Choroid plexus epithelial cell (primary cell): Measurements from ENCODE around the gene ZNF512B.

Source experiments
- DNase-seq: peaks from one replicate; pipeline ENCODE4 v3.0.0-alpha.2; 2010; ENCODE audit warnings: low read depth
- H3K4me3 ChIP-seq: 2 replicates; pipeline ENCODE4 v1.5.1; 2011; ENCODE audit warnings: low read depth, mild to moderate bottlenecking, control low read depth, low read length, moderate library complexity
- CTCF ChIP-seq: conservative IDR thresholded peaks from 2 replicates; pipeline ENCODE4 v1.5.1; 2011; ENCODE audit warnings: low read depth, mild to moderate bottlenecking, control low read depth, inconsistent platforms, low read length, moderate library complexity

The ZNF512B gene

DNA sequence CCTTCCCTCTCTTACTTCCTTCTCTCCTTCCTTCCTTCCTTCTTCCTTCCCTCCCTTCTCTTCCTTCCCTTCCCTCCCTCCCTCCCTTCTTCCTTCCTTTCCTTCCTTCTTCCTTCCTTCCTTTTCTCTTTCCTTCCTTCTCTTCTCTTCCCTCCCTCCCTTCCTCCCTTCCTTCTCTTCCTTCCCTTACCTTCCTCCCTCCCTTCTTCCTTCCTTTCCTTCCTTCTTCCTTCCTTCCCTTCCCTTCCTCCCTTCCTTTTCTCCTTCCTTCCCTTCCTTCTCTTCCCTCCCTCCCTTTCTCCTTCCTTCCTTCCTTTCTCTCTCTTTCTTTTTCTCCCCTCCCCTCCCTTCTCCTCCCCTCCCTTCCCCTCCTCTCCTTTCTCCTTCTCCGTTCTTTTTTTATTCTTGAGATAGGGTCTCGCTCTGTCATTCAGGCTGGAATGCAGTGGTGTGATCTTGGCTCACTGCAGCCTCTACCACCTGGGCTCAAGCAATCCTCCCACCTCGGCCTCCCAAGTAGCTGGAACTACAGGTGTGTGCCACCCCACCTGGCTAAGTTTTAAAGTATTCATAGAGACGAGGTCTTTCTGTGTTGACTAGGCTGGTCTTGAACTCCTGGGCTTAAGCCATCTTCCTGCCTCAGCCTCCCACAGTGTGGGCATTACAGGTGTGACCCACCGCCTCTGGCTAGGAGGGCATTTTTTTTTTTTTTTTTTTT lies 1.1 kb upstream of the ZNF512B start:
- no peak for TF ChIP-seq CTCF
- DNase-seq, result no peak
- no peak overlapping the region for H3K4me3 ChIP-seq

DNA sequence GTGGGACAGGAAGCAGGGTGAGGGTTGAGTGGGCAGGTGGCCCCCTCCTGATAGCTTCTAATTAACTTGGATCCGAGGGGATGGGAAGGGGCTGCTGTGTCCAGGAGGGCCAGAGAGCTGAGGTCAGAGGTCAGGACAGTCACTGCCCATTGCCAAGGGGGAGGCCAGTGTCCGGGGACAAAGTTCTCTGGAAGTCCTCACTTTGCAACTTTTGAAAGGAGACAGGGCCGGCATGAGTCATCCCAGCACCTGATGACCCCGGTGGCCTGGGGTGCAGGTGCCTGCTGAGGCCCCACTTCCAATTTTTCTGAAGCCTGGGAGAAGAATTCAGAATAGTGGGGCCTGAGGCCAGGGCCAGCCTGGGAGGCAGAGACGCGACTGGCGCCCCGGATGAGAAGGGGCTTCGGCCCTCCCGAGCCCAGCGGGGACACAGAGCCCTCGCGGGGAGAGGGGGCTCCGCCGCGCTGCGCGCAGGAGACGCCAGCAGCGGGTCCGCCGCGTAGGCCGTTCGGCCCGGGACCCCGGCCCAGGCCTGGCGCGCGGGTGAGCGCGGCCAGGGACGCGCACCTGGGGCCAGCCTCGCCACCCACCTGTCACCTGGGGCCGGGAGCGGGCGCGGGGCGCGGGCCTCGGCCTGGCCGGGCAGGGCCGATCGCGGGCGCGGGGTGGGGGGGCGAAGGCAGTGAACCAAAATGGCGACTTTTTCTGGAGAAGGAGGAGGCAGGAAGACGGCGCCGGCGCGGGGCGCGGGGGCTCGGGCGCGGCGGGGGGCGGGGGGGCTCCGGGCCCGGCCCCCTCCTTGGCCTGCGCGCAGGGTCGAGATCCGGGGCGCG lies 586 bp downstream of the ZNF512B start:
- DNase-seq, result no peak
- TF ChIP-seq CTCF, result no peak
- H3K4me3 ChIP-seq, result peak overlapping the region; percentile 67

DNA sequence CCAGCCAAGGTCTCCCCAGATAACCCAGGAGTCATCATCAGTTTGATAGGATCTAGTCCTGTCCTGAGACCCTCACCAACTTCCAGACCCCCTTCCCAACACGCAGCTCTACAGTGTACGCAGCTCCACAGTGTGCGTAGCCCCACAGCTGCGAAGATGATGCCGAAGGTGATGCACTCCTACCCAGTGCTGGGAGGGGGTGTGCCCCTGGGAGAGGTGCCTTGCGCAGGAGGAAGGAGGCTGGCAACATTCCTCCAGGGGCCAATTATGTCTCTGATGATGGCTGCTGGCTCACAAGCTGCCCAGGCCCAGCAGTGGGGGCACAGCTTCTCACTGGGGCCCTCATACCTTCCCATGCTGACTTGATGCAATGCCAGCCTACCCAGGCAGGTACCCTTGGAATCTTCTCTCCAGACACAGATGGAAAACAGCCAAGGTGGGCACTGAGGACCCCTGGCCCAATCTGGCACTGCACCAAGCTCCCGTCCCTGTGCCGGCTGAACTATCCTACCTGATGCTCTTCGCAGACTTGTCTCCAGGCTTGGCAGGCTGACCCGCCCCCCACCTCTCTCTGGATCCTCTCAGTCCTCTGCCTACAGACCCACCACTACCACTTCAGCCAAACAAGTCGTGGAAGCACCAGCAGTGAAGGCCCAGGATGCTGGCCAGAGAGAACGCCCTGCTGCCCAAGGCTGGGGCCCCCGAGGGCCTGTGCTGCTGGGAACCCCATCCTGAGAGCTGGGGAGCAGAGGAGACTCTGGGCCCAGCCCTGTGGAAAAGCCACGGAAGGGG lies 1.4 kb downstream of the ZNF512B start:
- peak overlapping the region; percentile 67 for H3K4me3 ChIP-seq
- DNase-seq, result no peak
- TF ChIP-seq CTCF, result no peak

GRCh38 chr20:63967330-63968135 lies 2.2 kb downstream of the ZNF512B start:
- H3K4me3 ChIP-seq, result no peak overlapping the region
- no peak for DNase-seq
- no peak for TF ChIP-seq CTCF

GRCh38 chr20:63966944-63967322 lies 2.8 kb downstream of the ZNF512B start:
- no peak overlapping the region for H3K4me3 ChIP-seq
- TF ChIP-seq CTCF, result no peak
- no peak for DNase-seq

DNA sequence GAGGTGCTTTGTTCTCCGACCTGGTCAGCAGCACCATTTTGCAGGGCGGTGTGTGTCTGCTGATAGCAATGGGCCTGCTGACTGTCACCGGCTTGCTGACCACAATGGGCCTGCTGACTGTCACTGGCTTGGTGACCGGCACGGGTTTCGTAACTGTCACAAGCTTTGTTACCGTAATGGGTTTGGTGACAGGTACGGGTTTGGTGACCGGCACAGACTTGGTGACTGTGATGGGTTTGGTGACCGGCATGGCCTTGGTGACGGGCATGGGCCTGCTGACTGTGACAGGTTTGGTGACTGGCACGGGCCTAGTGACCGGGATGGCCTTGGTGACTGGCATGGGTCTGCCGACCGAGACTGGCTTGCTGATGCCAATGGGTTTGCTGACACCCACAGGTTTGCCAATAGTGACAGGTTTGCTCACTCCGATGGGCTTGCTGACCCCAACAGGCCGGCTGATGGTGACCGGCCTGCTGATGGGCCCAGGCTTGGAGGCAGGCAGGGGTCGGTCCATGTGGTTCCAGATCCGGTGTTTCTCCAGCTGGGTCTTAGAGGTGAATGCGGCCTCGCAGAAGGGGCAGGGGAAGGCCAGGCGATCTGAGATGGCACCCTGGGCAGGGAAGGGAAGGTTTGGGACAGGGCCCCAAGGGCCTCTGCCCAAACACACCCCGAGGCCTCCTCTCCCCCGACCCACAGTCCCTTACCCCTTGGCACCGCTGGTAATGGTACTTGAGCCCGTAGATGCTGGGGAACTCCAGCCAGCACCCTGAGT lies 3.4 kb downstream of the ZNF512B start:
- no peak for DNase-seq
- H3K4me3 ChIP-seq, result no peak overlapping the region
- no peak for TF ChIP-seq CTCF
